SU-DHL-6 (cell line): ENCODE measurements around the gene ANXA2R.

Experiments
- CTCF ChIP-seq: fragments of 200-600 bp; sonication (generic); IDR thresholded peaks from one replicate; pipeline ENCODE4 v1.5.1; 2017; ENCODE audit warnings: antibody characterized with exemption, mild to moderate bottlenecking, low read length, moderate library complexity; ENCODE audit not compliant: insufficient read depth, poor library complexity, severe bottlenecking
- EZH2phosphoT487 ChIP-seq: fragments of 200-600 bp; sonication (generic), shearing (Covaris generic); conservative IDR thresholded peaks from 2 replicates; pipeline ENCODE4 v1.6.1; 2018; ENCODE audit warnings: mild to moderate bottlenecking, antibody characterized with exemption, low read length, moderate library complexity, mixed read lengths

GRCh38 chr5:42991404-42992087 lies 48.6 kb downstream of the ANXA2R start:
- no peak for TF ChIP-seq CTCF
- TF ChIP-seq EZH2phosphoT487, result no peak
